HL-60 (cell line): ENCODE results near the gene KIRREL1.

Experiments used
- DNase-seq, 2 experiments: peaks; one replicate each; pipeline ENCODE4 v3.0.0-alpha.2; 2010 to 2020; ENCODE audit warnings: low read depth in 1 of 2, low spot score in 1 of 2
- H3K27ac ChIP-seq: fragments of 250-450 bp; sonication (Bioruptor Pico); replicated peaks from 2 replicates; pipeline ENCODE4 v1.5.1; 2020; ENCODE audit warnings: mild to moderate bottlenecking, moderate library complexity
- H3K27me3 ChIP-seq: fragments of 250-450 bp; sonication (Bioruptor Pico); 2 replicates; pipeline ENCODE4 v1.5.1; 2021; ENCODE audit warnings: mild to moderate bottlenecking, moderate library complexity; ENCODE audit not compliant: insufficient read depth, poor library complexity, severe bottlenecking
- H3K4me3 ChIP-seq: replicated peaks from 2 replicates; pipeline ENCODE4 v1.5.1; 2011; ENCODE audit warnings: mild to moderate bottlenecking, control low read depth, low read length; ENCODE audit not compliant: insufficient read depth
- CTCF ChIP-seq: IDR thresholded peaks from one replicate; pipeline ENCODE4 v1.5.1; 2011; ENCODE audit warnings: low read length, control low read depth, inconsistent platforms; ENCODE audit not compliant: insufficient read depth
- GABPA ChIP-seq: IDR thresholded peaks from 2 replicates; pipeline ENCODE4 v1.6.1; 2012; ENCODE audit warnings: low read depth
- POLR2AphosphoS5 ChIP-seq: IDR thresholded peaks from 2 replicates; pipeline ENCODE4 v1.6.1; 2012; ENCODE audit warnings: low read depth
- REST ChIP-seq: IDR thresholded peaks from 2 replicates; pipeline ENCODE4 v1.6.1; 2012; ENCODE audit warnings: low read depth; ENCODE audit not compliant: insufficient replicate concordance
- SPI1 ChIP-seq: IDR thresholded peaks from 2 replicates; pipeline ENCODE4 v1.6.1; 2012; ENCODE audit warnings: low read depth, mild to moderate bottlenecking, borderline replicate concordance

Gene KIRREL1

DNA sequence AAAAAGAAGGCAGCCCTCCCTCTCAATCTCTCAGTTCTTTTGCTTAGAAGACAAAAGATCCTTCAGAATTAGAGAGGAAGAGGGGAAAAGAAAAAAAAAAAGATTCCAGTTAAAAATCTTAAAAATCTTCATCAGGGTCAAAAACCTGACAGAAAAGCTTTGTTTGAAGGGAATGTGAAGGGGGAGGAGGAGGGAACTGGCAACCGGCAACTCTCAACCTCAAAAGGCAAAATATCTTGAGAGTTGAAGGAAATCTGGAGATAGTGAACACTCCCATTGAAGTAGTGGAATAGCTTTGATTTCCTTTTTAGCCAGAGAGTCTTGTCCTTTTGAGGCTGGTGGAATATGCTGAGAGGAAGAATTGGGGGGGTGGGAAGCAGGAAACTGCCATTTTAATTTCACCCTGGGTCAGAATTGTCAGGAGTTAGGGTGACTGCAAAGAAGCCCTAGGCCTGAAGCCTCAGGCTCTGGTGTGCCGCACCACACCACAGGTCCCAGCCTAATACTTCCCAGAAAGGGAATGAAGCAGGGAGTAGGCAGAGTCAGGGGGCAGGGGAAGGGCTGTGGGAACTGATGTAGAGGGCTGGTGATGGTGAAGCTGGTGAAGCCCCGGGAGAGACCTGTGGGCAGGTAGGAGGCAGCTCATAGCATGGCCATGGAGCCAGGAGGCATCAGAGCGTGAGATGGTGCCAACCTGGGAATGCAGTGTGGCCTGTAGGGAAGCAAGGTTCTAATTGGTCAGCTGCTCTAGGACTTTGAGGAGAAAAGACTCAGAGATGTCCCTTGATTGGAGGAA, 24.6 kb downstream of the KIRREL1 start:
- Histone ChIP-seq H3K27ac (no peak overlapping the region), H3K27me3 (no peaks in the 10 kb centered on the region), H3K4me3 (no peak overlapping the region)
- no peak for DNase-seq
- TF ChIP-seq POLR2AphosphoS5 = no peak
- no peak for TF ChIP-seq SPI1
- no peak for TF ChIP-seq CTCF
- TF ChIP-seq REST = no peak
- no peak for TF ChIP-seq GABPA

GRCh38 chr1:158019171-158019868, 25.9 kb downstream of the KIRREL1 start:
- TF ChIP-seq CTCF = no peak
- TF ChIP-seq GABPA = no peak
- no peak for TF ChIP-seq REST
- no peak for TF ChIP-seq POLR2AphosphoS5
- TF ChIP-seq SPI1 = no peak
- no peak overlapping the region for H3K4me3 ChIP-seq
- no peak overlapping the region for H3K27ac ChIP-seq
- no peaks in the 10 kb centered on the region for H3K27me3 ChIP-seq
- DNase-seq = no peak

- no peak overlapping the region for H3K4me3 ChIP-seq
- no peaks in the 10 kb centered on the region for H3K27me3 ChIP-seq
- H3K27ac ChIP-seq = no peak overlapping the region
- TF ChIP-seq POLR2AphosphoS5 (no peak), GABPA (no peak), REST (no peak), SPI1 (no peak), CTCF (no peak)
- no peak for DNase-seq
Observed at GRCh38 chr1:158020259-158020885, 26.9 kb downstream of the KIRREL1 start.
